ENCODE measurements around the gene SAMD1. TPM values are rescaled to one million over a fixed set of nuclear protein-coding genes. Genes with fewer than 3 reads are reported as not detected.

SAMD1 gene
- polyA plus RNA-seq, 1 donor, result 45.6 TPM

Other genes starting within 250 kb of the SAMD1 start
- 2.0 TPM for gene NANOS3, start 213.6 kb downstream of the SAMD1 start, polyA plus RNA-seq (ENCODE audit: insufficient read length)
- 3.0 TPM for gene BRME1, start 184.6 kb downstream of the SAMD1 start, polyA plus RNA-seq (ENCODE audit: insufficient read length)
- 13.2 TPM for gene CC2D1A, start 184.6 kb downstream of the SAMD1 start, polyA plus RNA-seq (ENCODE audit: insufficient read length)
- gene PODNL1, start 152.3 kb downstream of the SAMD1 start, polyA plus RNA-seq (ENCODE audit: insufficient read length), result 0.75 TPM
- 20.9 TPM for gene DCAF15, start 138.2 kb downstream of the SAMD1 start, polyA plus RNA-seq (ENCODE audit: insufficient read length)
- gene RFX1, start 84.4 kb downstream of the SAMD1 start, polyA plus RNA-seq (ENCODE audit: insufficient read length), result 5.8 TPM
- not detected for gene RLN3, start 62.6 kb downstream of the SAMD1 start, polyA plus RNA-seq (ENCODE audit: insufficient read length)
- gene IL27RA, start 59.0 kb downstream of the SAMD1 start, polyA plus RNA-seq (ENCODE audit: insufficient read length), result 3.0 TPM
- gene PALM3, start 28.7 kb downstream of the SAMD1 start, polyA plus RNA-seq (ENCODE audit: insufficient read length), result 0.28 TPM
- gene MISP3, start 18.0 kb downstream of the SAMD1 start, polyA plus RNA-seq (ENCODE audit: insufficient read length), result 0.65 TPM
- not detected for gene C19orf67, start 5.0 kb downstream of the SAMD1 start, polyA plus RNA-seq (ENCODE audit: insufficient read length)
- 501 TPM for gene PRKACA, start 27.0 kb upstream of the SAMD1 start, polyA plus RNA-seq (ENCODE audit: insufficient read length)
- 6.7 TPM for gene ASF1B, start 45.8 kb upstream of the SAMD1 start, polyA plus RNA-seq (ENCODE audit: insufficient read length)
- gene ADGRL1, start 115.4 kb upstream of the SAMD1 start, polyA plus RNA-seq (ENCODE audit: insufficient read length), result 14.6 TPM

Measured in forelimb muscle (tissue), 1 donor.